ENCODE measurements around the gene KIF6.

GRCh38 chr6:39555136-39555535, 170.1 kb downstream of the KIF6 start:
- no peak for TF ChIP-seq CTCF (optimal IDR thresholded peaks at IDR 0.05 in 1 of 3, IDR thresholded peaks at IDR 0.05 in 1 of 3, conservative IDR thresholded peaks at IDR 0.05 in 1 of 3; ENCODE audit: extremely low read depth in 1 of 3, insufficient read depth in 2 of 3, low read length in 3 of 3)
- no peak for TF ChIP-seq EZH2 (IDR thresholded peaks at IDR 0.05; ENCODE audit: low read length)
